Body of pancreas (tissue), 4 donors: ENCODE results near the gene SEC23A.
"Not testable (repeated sequence)": the region's sequence is repeated elsewhere in the genome, so short reads cannot be mapped to it uniquely, and the experiment has no call there.

Experiments
- POLR2A ChIP-seq, 3 donors: fragments of 450-650 bp; IDR thresholded peaks; one replicate each; pipeline ENCODE4 v1.6.1; 2016; ENCODE audit warnings: antibody characterized with exemption in 3 of 3, mild to moderate bottlenecking in 2 of 3
- TF ChIP-seq, protein P1 (sequence below), 7 experiments: fragments of 450-650 bp in 4 of 7; fragments of 200-600 bp in 3 of 7; sonication (generic) in 3 of 7; IDR thresholded peaks; one replicate each; pipeline ENCODE4 v1.5.1; 2016 to 2019; ENCODE audit warnings: antibody characterized with exemption in 7 of 7

DNA sequence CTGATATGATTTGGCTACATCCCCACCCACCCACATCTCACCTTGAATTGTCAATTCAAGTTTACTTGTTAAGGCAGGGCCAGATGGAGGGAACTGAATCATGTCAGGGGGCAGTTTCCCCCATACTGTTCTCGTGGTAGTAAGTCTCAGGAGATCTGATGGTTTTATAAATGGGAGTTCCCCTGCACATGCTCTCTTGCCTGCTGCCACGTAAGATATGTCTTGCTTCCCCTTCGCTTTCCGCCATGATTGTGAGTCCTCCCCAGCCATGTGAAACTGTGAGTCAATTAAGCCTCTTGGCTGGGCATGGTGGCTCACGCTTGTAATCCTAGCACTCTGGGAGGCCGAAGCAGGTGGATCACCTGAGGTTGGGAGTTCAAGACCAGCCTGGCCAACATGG, 57.1 kb downstream of the SEC23A start:
- TF ChIP-seq, protein P1, sequence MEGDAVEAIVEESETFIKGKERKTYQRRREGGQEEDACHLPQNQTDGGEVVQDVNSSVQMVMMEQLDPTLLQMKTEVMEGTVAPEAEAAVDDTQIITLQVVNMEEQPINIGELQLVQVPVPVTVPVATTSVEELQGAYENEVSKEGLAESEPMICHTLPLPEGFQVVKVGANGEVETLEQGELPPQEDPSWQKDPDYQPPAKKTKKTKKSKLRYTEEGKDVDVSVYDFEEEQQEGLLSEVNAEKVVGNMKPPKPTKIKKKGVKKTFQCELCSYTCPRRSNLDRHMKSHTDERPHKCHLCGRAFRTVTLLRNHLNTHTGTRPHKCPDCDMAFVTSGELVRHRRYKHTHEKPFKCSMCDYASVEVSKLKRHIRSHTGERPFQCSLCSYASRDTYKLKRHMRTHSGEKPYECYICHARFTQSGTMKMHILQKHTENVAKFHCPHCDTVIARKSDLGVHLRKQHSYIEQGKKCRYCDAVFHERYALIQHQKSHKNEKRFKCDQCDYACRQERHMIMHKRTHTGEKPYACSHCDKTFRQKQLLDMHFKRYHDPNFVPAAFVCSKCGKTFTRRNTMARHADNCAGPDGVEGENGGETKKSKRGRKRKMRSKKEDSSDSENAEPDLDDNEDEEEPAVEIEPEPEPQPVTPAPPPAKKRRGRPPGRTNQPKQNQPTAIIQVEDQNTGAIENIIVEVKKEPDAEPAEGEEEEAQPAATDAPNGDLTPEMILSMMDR (IDR thresholded peaks at IDR 0.05): not testable (repeated sequence)
- TF ChIP-seq POLR2A (IDR thresholded peaks at IDR 0.05): not testable (repeated sequence)
